ENCODE results near the gene PGM1. TPM values are rescaled to one million over a fixed set of nuclear protein-coding genes. Genes with fewer than 3 reads are reported as not detected.

Gene PGM1
- total RNA-seq, 6 experiments from 2014 or later: 31.6 to 46.2 (median 32.9) TPM

- Mint-ChIP-seq H3K36me3 (ENCODE audit: low read depth) (no peaks in the 10 kb centered on the region), H3K9me3 (no peaks in the 10 kb centered on the region), H3K4me1 (ENCODE audit: low read depth) (peaks cover 25% of the 10 kb centered on the region), H3K27ac (no peak overlapping the region), H3K27me3 (ENCODE audit: insufficient read depth) (no peaks in the 10 kb centered on the region), H3K4me3 (no peak overlapping the region)
- TF ChIP-seq CTCF (IDR thresholded peaks at IDR 0.05): no peak
- no peak for DNase-seq
These were observed 18.0 kb downstream of the PGM1 start for GRCh38 chr1:63611231-63611630.

DNA sequence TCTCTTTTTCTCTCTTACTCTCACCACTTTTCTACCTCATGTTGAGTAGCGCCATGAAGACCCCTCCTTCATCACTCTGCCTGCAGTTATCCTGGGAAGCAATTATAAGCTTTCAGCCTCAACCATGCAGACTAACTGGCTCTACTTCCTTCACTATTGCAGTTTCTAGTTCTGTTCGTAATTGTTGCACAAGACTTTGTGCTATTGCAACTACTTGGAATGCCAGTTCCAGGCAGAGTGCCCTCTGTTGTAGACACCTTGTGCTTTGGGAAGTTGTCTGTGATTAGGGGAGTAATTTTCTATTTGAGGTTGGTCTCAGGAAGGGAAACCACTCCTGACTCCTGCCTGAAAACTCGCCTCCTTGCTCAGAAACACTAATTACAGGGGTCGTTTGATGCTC is 19.4 kb downstream of the PGM1 start:
- no peak overlapping the region for H3K27ac Mint-ChIP-seq
- no peaks in the 10 kb centered on the region for H3K36me3 Mint-ChIP-seq (ENCODE audit: low read depth)
- H3K9me3 Mint-ChIP-seq: no peaks in the 10 kb centered on the region
- no peaks in the 10 kb centered on the region for H3K27me3 Mint-ChIP-seq (ENCODE audit: insufficient read depth)
- no peak for TF ChIP-seq CTCF (IDR thresholded peaks at IDR 0.05)
- no peak overlapping the region for H3K4me3 Mint-ChIP-seq
- DNase-seq: no peak
- peaks cover 22% of the 10 kb centered on the region for H3K4me1 Mint-ChIP-seq (ENCODE audit: low read depth)

DNA sequence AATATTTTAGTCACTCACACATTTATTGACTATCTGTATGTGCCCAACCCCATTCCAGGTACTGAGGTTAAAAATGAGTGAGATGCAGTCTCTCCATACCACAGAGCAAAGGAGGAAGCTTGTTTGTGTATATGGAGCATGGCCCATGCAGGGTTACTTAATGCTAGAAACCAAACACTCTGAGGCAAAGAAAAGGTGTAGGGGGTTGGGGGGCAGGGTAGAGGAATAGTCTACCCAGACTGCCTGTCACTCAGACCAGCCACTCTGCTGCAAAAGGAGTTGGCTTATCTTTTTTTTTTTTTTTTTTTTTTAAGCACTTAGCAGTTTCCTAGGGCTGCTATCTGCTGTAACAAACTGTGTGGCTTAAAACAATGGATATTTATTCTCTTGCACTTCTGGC is 19.8 kb downstream of the PGM1 start:
- peaks cover 27% of the 10 kb centered on the region for H3K4me1 Mint-ChIP-seq (ENCODE audit: low read depth)
- H3K27me3 Mint-ChIP-seq (ENCODE audit: insufficient read depth): no peaks in the 10 kb centered on the region

DNA sequence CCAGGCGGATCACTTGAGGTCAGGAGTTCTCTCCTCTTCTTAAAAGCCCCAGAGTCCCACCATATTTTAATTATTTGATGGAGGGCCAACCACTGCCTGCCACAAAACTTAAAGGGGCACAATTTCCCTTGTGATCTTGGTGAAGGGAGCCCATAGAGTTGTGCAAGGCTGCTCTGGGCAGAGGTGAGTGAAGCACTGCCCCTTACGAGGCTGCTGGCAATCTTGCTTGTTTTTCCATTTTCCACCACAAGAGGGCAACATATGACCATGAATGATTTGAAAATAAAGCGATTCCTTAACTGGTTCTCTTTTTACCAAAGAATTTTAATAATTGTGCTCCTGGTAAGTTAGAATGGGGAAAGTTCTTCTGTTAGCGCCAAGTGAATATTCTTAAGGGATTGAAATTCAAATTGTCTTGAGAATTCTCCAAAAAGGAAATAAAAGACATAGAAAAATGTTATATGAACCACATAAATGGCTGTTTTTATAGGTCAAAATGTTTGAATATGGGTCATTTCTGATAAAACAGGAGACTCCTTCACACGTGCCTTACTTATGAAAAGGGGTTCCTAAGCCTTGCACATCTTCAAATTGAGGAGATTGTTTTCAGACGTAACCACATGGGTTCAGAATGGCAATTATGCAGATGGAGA is 22.7 kb downstream of the PGM1 start:
- Mint-ChIP-seq H3K4me3 (no peak overlapping the region), H3K9me3 (no peaks in the 10 kb centered on the region), H3K27ac (no peak overlapping the region), H3K36me3 (ENCODE audit: low read depth) (no peaks in the 10 kb centered on the region), H3K4me1 (ENCODE audit: low read depth) (peaks cover 34% of the 10 kb centered on the region), H3K27me3 (ENCODE audit: insufficient read depth) (no peaks in the 10 kb centered on the region)
- TF ChIP-seq CTCF (IDR thresholded peaks at IDR 0.05): peak; percentile 96
- peak; percentile 70 for DNase-seq

More for the DNA sequence above, 19.8 kb downstream of the PGM1 start:
- Mint-ChIP-seq H3K4me3 (no peak overlapping the region), H3K27ac (no peak overlapping the region), H3K9me3 (no peaks in the 10 kb centered on the region), H3K36me3 (ENCODE audit: low read depth) (no peaks in the 10 kb centered on the region)
- no peak for TF ChIP-seq CTCF (IDR thresholded peaks at IDR 0.05)
- DNase-seq: no peak

GRCh38 chr1:63617450-63617849 is 24.2 kb downstream of the PGM1 start:
- Mint-ChIP-seq H3K36me3 (ENCODE audit: low read depth) (no peaks in the 10 kb centered on the region), H3K27me3 (ENCODE audit: insufficient read depth) (no peaks in the 10 kb centered on the region), H3K27ac (no peak overlapping the region), H3K4me1 (ENCODE audit: low read depth) (peaks cover 28% of the 10 kb centered on the region), H3K4me3 (no peak overlapping the region), H3K9me3 (no peaks in the 10 kb centered on the region)
- no peak for TF ChIP-seq CTCF (IDR thresholded peaks at IDR 0.05)
- no peak for DNase-seq

Measured in HFFc6 (cell line).